Measurements from ENCODE around the gene PDE8A.

The PDE8A gene

DNA sequence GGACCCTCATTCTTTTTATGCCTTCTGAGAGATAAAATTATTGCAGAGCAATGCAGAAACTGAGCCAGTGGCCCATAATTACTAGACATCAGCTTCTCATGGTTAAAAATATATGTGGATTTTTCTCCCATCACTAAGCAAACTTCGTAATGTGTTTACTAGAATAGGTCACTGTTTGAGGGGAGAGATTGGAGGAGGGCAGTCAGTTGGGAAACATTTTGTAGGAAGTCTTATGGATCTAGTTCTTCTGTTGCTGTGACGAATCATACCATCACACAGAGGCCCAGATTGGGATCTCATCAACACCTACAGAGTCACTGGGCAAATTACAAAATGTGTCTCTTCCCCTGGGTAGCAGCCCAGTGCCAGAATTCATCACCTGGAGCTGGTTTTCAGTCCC is 81.4 kb downstream of the PDE8A start:
- ChIA-PET POLR2A (no interaction called here), CTCF (no interaction called here)
- Histone ChIP-seq H3K4me1 (ENCODE audit: control insufficient read depth, insufficient read depth, low read length) (no peaks in the 10 kb centered on the region), H3K9me3 (ENCODE audit: control insufficient read depth, insufficient read depth, low read depth, low read length) (no peaks in the 10 kb centered on the region), H3K27ac (ENCODE audit: extremely low read depth, low read depth, low read length) (no peak overlapping the region), H3K4me3 (ENCODE audit: low read depth, low read length) (no peak overlapping the region), H3K36me3 (ENCODE audit: control insufficient read depth in 2 of 2, insufficient read depth in 1 of 2, low read length in 2 of 2) (peaks cover 7 to 10% of the 10 kb centered on the region in 2 experiments)
- TF ChIP-seq, protein P1, sequence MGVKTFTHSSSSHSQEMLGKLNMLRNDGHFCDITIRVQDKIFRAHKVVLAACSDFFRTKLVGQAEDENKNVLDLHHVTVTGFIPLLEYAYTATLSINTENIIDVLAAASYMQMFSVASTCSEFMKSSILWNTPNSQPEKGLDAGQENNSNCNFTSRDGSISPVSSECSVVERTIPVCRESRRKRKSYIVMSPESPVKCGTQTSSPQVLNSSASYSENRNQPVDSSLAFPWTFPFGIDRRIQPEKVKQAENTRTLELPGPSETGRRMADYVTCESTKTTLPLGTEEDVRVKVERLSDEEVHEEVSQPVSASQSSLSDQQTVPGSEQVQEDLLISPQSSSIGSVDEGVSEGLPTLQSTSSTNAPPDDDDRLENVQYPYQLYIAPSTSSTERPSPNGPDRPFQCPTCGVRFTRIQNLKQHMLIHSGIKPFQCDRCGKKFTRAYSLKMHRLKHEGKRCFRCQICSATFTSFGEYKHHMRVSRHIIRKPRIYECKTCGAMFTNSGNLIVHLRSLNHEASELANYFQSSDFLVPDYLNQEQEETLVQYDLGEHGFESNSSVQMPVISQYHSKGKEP (tag by site-specific recombination; IDR thresholded peaks at IDR 0.05), result no peak
- TF ChIP-seq, protein P2, sequence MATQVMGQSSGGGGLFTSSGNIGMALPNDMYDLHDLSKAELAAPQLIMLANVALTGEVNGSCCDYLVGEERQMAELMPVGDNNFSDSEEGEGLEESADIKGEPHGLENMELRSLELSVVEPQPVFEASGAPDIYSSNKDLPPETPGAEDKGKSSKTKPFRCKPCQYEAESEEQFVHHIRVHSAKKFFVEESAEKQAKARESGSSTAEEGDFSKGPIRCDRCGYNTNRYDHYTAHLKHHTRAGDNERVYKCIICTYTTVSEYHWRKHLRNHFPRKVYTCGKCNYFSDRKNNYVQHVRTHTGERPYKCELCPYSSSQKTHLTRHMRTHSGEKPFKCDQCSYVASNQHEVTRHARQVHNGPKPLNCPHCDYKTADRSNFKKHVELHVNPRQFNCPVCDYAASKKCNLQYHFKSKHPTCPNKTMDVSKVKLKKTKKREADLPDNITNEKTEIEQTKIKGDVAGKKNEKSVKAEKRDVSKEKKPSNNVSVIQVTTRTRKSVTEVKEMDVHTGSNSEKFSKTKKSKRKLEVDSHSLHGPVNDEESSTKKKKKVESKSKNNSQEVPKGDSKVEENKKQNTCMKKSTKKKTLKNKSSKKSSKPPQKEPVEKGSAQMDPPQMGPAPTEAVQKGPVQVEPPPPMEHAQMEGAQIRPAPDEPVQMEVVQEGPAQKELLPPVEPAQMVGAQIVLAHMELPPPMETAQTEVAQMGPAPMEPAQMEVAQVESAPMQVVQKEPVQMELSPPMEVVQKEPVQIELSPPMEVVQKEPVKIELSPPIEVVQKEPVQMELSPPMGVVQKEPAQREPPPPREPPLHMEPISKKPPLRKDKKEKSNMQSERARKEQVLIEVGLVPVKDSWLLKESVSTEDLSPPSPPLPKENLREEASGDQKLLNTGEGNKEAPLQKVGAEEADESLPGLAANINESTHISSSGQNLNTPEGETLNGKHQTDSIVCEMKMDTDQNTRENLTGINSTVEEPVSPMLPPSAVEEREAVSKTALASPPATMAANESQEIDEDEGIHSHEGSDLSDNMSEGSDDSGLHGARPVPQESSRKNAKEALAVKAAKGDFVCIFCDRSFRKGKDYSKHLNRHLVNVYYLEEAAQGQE (tag by site-specific recombination; IDR thresholded peaks at IDR 0.05), result no peak
- TF ChIP-seq ZNF112 (tag by site-specific recombination; IDR thresholded peaks at IDR 0.05) (no peak), ZNF530 (tag by site-specific recombination; IDR thresholded peaks at IDR 0.05; ENCODE audit: low read depth) (no peak), ZNF514 (tag by site-specific recombination; IDR thresholded peaks at IDR 0.05) (no peak), RBAK (tag by site-specific recombination; IDR thresholded peaks at IDR 0.05) (no peak), ZNF747 (tag by site-specific recombination; IDR thresholded peaks at IDR 0.05) (no peak), GLIS2 (tag by site-specific recombination; IDR thresholded peaks at IDR 0.05) (no peak), KLF7 (tag by site-specific recombination; IDR thresholded peaks at IDR 0.05; ENCODE audit: borderline replicate concordance) (no peak), ZNF155 (tag by site-specific recombination; IDR thresholded peaks at IDR 0.05) (no peak), ZNF791 (tag by site-specific recombination; IDR thresholded peaks at IDR 0.05) (no peak), MYNN (tag by site-specific recombination; IDR thresholded peaks at IDR 0.05; ENCODE audit: borderline replicate concordance) (no peak), GFI1B (tag by site-specific recombination; IDR thresholded peaks at IDR 0.05) (no peak)
- TF ChIP-seq, protein P3, sequence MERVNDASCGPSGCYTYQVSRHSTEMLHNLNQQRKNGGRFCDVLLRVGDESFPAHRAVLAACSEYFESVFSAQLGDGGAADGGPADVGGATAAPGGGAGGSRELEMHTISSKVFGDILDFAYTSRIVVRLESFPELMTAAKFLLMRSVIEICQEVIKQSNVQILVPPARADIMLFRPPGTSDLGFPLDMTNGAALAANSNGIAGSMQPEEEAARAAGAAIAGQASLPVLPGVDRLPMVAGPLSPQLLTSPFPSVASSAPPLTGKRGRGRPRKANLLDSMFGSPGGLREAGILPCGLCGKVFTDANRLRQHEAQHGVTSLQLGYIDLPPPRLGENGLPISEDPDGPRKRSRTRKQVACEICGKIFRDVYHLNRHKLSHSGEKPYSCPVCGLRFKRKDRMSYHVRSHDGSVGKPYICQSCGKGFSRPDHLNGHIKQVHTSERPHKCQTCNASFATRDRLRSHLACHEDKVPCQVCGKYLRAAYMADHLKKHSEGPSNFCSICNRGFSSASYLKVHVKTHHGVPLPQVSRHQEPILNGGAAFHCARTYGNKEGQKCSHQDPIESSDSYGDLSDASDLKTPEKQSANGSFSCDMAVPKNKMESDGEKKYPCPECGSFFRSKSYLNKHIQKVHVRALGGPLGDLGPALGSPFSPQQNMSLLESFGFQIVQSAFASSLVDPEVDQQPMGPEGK (tag by site-specific recombination; IDR thresholded peaks at IDR 0.05), result no peak
- TF ChIP-seq, protein P4, sequence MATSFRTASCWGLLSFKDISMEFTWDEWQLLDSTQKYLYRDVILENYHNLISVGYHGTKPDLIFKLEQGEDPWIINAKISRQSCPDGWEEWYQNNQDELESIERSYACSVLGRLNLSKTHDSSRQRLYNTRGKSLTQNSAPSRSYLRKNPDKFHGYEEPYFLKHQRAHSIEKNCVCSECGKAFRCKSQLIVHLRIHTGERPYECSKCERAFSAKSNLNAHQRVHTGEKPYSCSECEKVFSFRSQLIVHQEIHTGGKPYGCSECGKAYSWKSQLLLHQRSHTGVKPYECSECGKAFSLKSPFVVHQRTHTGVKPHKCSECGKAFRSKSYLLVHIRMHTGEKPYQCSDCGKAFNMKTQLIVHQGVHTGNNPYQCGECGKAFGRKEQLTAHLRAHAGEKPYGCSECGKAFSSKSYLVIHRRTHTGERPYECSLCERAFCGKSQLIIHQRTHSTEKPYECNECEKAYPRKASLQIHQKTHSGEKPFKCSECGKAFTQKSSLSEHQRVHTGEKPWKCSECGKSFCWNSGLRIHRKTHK (tag by site-specific recombination; IDR thresholded peaks at IDR 0.05), result no peak

DNA sequence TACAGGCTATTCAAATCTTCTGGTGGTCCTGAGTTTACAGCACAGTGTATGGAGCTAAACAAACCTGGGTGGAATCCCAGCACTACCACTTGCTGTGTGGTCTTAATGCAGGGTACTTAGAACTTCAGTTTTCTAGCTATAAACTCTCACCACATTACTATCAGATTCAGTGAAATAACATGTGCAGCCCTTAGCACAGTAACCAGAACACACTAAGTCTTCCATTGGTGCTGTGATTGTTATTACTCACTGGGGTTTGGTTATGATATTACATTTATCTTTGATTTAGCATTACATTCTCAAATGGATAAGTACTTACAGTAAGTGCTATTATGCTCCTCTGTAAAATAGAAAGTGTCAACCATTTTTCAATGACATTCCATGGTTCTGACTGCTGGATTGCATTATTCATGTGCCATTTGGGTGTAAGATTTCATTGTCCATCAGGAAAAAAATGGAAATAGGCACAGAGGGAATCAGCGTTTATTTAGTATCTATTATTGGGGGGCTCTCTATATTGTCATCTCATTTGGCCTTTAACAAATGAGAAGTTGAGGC is 81.9 kb downstream of the PDE8A start:
- ChIA-PET POLR2A (no interaction called here), CTCF (no interaction called here)
- Histone ChIP-seq H3K27ac (ENCODE audit: extremely low read depth, low read depth, low read length) (no peak overlapping the region), H3K36me3 (ENCODE audit: control insufficient read depth in 2 of 2, insufficient read depth in 1 of 2, low read length in 2 of 2) (peaks cover 7 to 10% of the 10 kb centered on the region in 2 experiments), H3K4me3 (ENCODE audit: low read depth, low read length) (no peak overlapping the region), H3K9me3 (ENCODE audit: control insufficient read depth, insufficient read depth, low read depth, low read length) (no peaks in the 10 kb centered on the region), H3K4me1 (ENCODE audit: control insufficient read depth, insufficient read depth, low read length) (no peaks in the 10 kb centered on the region)
- no peak for TF ChIP-seq KLF16 (tag by site-specific recombination; IDR thresholded peaks at IDR 0.05)
- TF ChIP-seq, protein P5, sequence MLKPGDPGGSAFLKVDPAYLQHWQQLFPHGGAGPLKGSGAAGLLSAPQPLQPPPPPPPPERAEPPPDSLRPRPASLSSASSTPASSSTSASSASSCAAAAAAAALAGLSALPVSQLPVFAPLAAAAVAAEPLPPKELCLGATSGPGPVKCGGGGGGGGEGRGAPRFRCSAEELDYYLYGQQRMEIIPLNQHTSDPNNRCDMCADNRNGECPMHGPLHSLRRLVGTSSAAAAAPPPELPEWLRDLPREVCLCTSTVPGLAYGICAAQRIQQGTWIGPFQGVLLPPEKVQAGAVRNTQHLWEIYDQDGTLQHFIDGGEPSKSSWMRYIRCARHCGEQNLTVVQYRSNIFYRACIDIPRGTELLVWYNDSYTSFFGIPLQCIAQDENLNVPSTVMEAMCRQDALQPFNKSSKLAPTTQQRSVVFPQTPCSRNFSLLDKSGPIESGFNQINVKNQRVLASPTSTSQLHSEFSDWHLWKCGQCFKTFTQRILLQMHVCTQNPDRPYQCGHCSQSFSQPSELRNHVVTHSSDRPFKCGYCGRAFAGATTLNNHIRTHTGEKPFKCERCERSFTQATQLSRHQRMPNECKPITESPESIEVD (tag by site-specific recombination; IDR thresholded peaks at IDR 0.05), result no peak
- TF ChIP-seq, protein P6, sequence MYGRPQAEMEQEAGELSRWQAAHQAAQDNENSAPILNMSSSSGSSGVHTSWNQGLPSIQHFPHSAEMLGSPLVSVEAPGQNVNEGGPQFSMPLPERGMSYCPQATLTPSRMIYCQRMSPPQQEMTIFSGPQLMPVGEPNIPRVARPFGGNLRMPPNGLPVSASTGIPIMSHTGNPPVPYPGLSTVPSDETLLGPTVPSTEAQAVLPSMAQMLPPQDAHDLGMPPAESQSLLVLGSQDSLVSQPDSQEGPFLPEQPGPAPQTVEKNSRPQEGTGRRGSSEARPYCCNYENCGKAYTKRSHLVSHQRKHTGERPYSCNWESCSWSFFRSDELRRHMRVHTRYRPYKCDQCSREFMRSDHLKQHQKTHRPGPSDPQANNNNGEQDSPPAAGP (tag by site-specific recombination; IDR thresholded peaks at IDR 0.05), result no peak
- no peak for TF ChIP-seq SALL2 (tag by site-specific recombination; IDR thresholded peaks at IDR 0.05; ENCODE audit: borderline replicate concordance)
